ENCODE data around the gene KLHDC3. TPM values are rescaled to one million over a fixed set of nuclear protein-coding genes. Genes with fewer than 3 reads are reported as not detected.

The KLHDC3 gene
- polyA plus RNA-seq (2013, experiment 1 of 2; ENCODE audit: insufficient read length): 85.9 TPM
- 88.5 TPM for polyA plus RNA-seq (2013, experiment 2 of 2; ENCODE audit: insufficient read length)

- peak; percentile 100 for DNase-seq
Measured at GRCh38 chr6:43013843-43014433, at the start of gene KLHDC3, which contains the start of gene MEA1. Gene KLHDC3 (plus strand): TSS chr6:43014249. CDS start chr6:43017193, 2,944 bp downstream. Gene MEA1 (minus strand): TSS chr6:43013946. CDS start chr6:43013813, 133 bp downstream.

GRCh38 chr6:42966571-42966970 is 47.5 kb upstream of the KLHDC3 start:
- DNase-seq: no peak

- DNase-seq: no peak
Measured at GRCh38 chr6:42967228-42967627, 46.8 kb upstream of the KLHDC3 start.

- no peak for DNase-seq
Measured at GRCh38 chr6:42968126-42968701, 45.8 kb upstream of the KLHDC3 start.

- no peak for DNase-seq
Measured at GRCh38 chr6:42968783-42969182, 45.3 kb upstream of the KLHDC3 start.

- DNase-seq: no peak
Measured at GRCh38 chr6:42969431-42969830, 44.6 kb upstream of the KLHDC3 start.

- DNase-seq: no peak
Measured at GRCh38 chr6:42969934-42970333, 44.1 kb upstream of the KLHDC3 start.

- peak; percentile 32 for DNase-seq
Measured at GRCh38 chr6:42970871-42971612, 43.0 kb upstream of the KLHDC3 start.

- DNase-seq: no peak
Measured at GRCh38 chr6:42971746-42972327, 42.2 kb upstream of the KLHDC3 start.

- DNase-seq: no peak
Measured at GRCh38 chr6:42973926-42974325, 40.1 kb upstream of the KLHDC3 start.

GRCh38 chr6:42974919-42975505 is 39.0 kb upstream of the KLHDC3 start:
- no peak for DNase-seq

- DNase-seq: peak; percentile 31
Measured at GRCh38 chr6:42978487-42978838, 35.6 kb upstream of the KLHDC3 start.

- peak; percentile 86 for DNase-seq
Measured at GRCh38 chr6:42978839-42979522, 35.1 kb upstream of the KLHDC3 start, which contains the start of gene PEX6. Gene PEX6 (minus strand): TSS chr6:42979181. CDS start chr6:42979150, 31 bp downstream.

- no peak for DNase-seq
Measured at GRCh38 chr6:42979523-42980177, 34.4 kb upstream of the KLHDC3 start.

- DNase-seq: no peak
Measured at GRCh38 chr6:42981836-42982235, 32.2 kb upstream of the KLHDC3 start.

- DNase-seq: peak; percentile 99
Measured at GRCh38 chr6:42984001-42984923, 29.8 kb upstream of the KLHDC3 start, which contains the start of gene PPP2R5D. Gene PPP2R5D (plus strand): TSS chr6:42984570. CDS start chr6:42984678, 108 bp downstream.

- DNase-seq: peak; percentile 6
Measured at GRCh38 chr6:42984924-42985475, 29.0 kb upstream of the KLHDC3 start.

- no peak for DNase-seq
Measured at GRCh38 chr6:42987533-42988451, 26.3 kb upstream of the KLHDC3 start.

GRCh38 chr6:42988486-42989020 is 25.5 kb upstream of the KLHDC3 start:
- DNase-seq: peak; percentile 6

Measured in fibroblast of skin of scalp (primary cell).